ENCODE data around the gene TNFRSF21. TPM values are rescaled to one million over a fixed set of nuclear protein-coding genes. Genes with fewer than 3 reads are reported as not detected.

The TNFRSF21 gene
- total and polyA plus RNA-seq, 2 of the 8 experiments (the other 6 are each of a cell fraction or from before 2014, with no cell fraction given): 16.4 to 52.7 TPM

DNA sequence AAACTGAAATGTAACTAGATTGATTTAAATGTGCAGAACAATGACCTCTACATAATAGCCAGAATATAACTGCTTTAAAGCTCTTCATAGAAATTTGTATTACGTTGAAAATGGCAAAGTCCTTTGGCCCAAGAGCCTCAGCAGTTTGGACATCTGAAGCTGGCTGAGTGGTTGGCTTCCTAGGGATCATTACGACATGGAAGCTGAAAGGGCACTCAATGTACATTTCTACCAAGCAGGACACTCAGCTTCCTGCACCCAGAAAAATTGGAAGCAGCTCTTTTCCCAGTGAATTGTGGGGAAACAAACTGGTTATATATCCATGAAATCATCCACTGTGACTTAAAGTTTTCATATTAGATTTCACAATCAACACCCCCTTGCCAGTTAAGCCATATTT, 40.2 kb upstream of the TNFRSF21 start:
- no peaks in the 10 kb centered on the region for H3K23me2 ChIP-seq (ENCODE audit: low read depth, low read length)
- no peaks in the 10 kb centered on the region for H3K79me2 ChIP-seq (ENCODE audit: control insufficient read depth in 1 of 2, insufficient read depth in 2 of 2, low read length in 2 of 2)
- H2AK5ac ChIP-seq (ENCODE audit: low read depth, low read length): no peak overlapping the region
- no peak overlapping the region for H2AFZ ChIP-seq (ENCODE audit: low read length)
- no peak overlapping the region for H3K4ac ChIP-seq (replicated peaks; ENCODE audit: insufficient read length, low read depth, low read length)
- no peak overlapping the region for H3K23ac ChIP-seq (ENCODE audit: insufficient read length)
- no peak overlapping the region for H3K27ac ChIP-seq (ENCODE audit: low read depth, low read length)
- H3K4me2 ChIP-seq (ENCODE audit: insufficient read depth in 1 of 2, low read depth in 2 of 2, low read length in 2 of 2): no peak overlapping the region
- H4K8ac ChIP-seq (ENCODE audit: extremely low read depth, insufficient read depth, low read length): no peak overlapping the region
- 80% methylated on average over 2 of the region's 2 CpGs; no CpG with 5 or more reads in 1 of the 2 experiments for WGBS, 2 experiments (ENCODE audit: extremely low coverage in 1 of 2, insufficient coverage in 1 of 2, insufficient read length in 1 of 2, insufficient replicate concordance in 2 of 2, low coverage in 1 of 2, low lambda C conversion rate in 2 of 2, missing lambda C conversion rate in 1 of 2)
- ChIA-PET POLR2A (ENCODE audit: partially characterized antibody) (no interaction called here), CTCF (ENCODE audit: partially characterized antibody) (interaction anchor here (0.6 kb wide), 1 partner anchor 261 kb away, joined by 4 read pairs; no protein-coding TSS in a partner anchor)
- no peak overlapping the region for H3K4me3 ChIP-seq (ENCODE audit: extremely low read depth in 1 of 4, insufficient read depth in 2 of 4, low read depth in 3 of 4, low read length in 4 of 4)
- no peaks in the 10 kb centered on the region for H3K4me1 ChIP-seq (replicated peaks in 1 of 4; ENCODE audit: control insufficient read depth in 3 of 4, insufficient read depth in 4 of 4, low read length in 3 of 4)
- no peak overlapping the region for H3K9ac ChIP-seq (replicated peaks in 1 of 4; ENCODE audit: extremely low read depth in 1 of 4, low read depth in 3 of 4, low read length in 3 of 4)
- no peaks in the 10 kb centered on the region for H3K9me3 ChIP-seq (ENCODE audit: insufficient read depth in 2 of 2, low read depth in 1 of 2, low read length in 1 of 2)
- no peak overlapping the region for H4K5ac ChIP-seq (ENCODE audit: insufficient read length, low read depth, low read length)
- no peak overlapping the region for H2BK5ac ChIP-seq (ENCODE audit: low read depth, low read length)
- no peaks in the 10 kb centered on the region for H4K20me1 ChIP-seq (replicated peaks in 1 of 2; ENCODE audit: control insufficient read depth in 1 of 2, insufficient read depth in 2 of 2, low read length in 2 of 2)
- no peak overlapping the region for H2BK15ac ChIP-seq (ENCODE audit: low read length)
- FAIRE-seq (no peak), DNase-seq (ENCODE audit: low read depth in 1 of 2, low spot score in 2 of 2) (no peak)
- no peaks in the 10 kb centered on the region for H3K79me1 ChIP-seq (ENCODE audit: low read depth, low read length)
- no peak overlapping the region for H2BK12ac ChIP-seq (ENCODE audit: low read depth, low read length)
- H3K18ac ChIP-seq (ENCODE audit: extremely low read depth, low read length): no peak overlapping the region
- no peak overlapping the region for H3K14ac ChIP-seq (ENCODE audit: insufficient read length)
- H4K91ac ChIP-seq (replicated peaks; ENCODE audit: insufficient read length, low read length): no peak overlapping the region
- no peak overlapping the region for H2BK120ac ChIP-seq (replicated peaks; ENCODE audit: low read depth, low read length)
- no peak overlapping the region for H2BK20ac ChIP-seq (ENCODE audit: low read length)
- H3K36me3 ChIP-seq (ENCODE audit: control insufficient read depth in 2 of 4, insufficient read depth in 4 of 4, low read length in 3 of 4): no peaks in the 10 kb centered on the region
- no peaks in the 10 kb centered on the region; a peak in 1 of 7 replicates for H3K27me3 ChIP-seq (replicated peaks in 1 of 4; ENCODE audit: control insufficient read depth in 3 of 4, extremely low read depth in 1 of 4, insufficient read depth in 3 of 4, low read length in 3 of 4)
- no peak overlapping the region for H3K56ac ChIP-seq (replicated peaks; ENCODE audit: insufficient read length, low read depth, low read length)
- TF ChIP-seq SUZ12 (IDR thresholded peaks at IDR 0.05; ENCODE audit: low read length): no peak
- no peak for TF ChIP-seq EZH2 (IDR thresholded peaks at IDR 0.05; ENCODE audit: low read depth, low read length, severe bottlenecking)
- TF ChIP-seq EGR1 (IDR thresholded peaks at IDR 0.05; ENCODE audit: borderline replicate concordance, low read depth, low read length): no peak
- no peak for TF ChIP-seq GTF2F1 (IDR thresholded peaks at IDR 0.05; ENCODE audit: borderline replicate concordance, low read depth, low read length)
- no peak for TF ChIP-seq POLR2AphosphoS5 (IDR thresholded peaks at IDR 0.05; ENCODE audit: low read depth, low read length)
- TF ChIP-seq KDM1A (IDR thresholded peaks at IDR 0.05; ENCODE audit: borderline replicate concordance, low read length): no peak
- no peak for TF ChIP-seq CBX5 (IDR thresholded peaks at IDR 0.05; ENCODE audit: low read depth, low read length)
- no peak for TF ChIP-seq CHD1 (IDR thresholded peaks at IDR 0.05; ENCODE audit: low read depth, low read length)
- TF ChIP-seq SIN3A (conservative IDR thresholded peaks at IDR 0.05 in 1 of 2, IDR thresholded peaks at IDR 0.05 in 1 of 2; ENCODE audit: low read depth in 1 of 2, low read length in 2 of 2): no peak
- TF ChIP-seq ZNF274 (IDR thresholded peaks at IDR 0.05; ENCODE audit: borderline replicate concordance, extremely low read depth, low read length): no peak
- no peak for TF ChIP-seq BCL11A (IDR thresholded peaks at IDR 0.05; ENCODE audit: low read depth in 2 of 2, low read length in 2 of 2)
- TF ChIP-seq JUND (IDR thresholded peaks at IDR 0.05; ENCODE audit: low read length): no peak
- no peak for TF ChIP-seq RFX5 (IDR thresholded peaks at IDR 0.05; ENCODE audit: borderline replicate concordance, low read depth, low read length)
- no peak for TF ChIP-seq GABPA (IDR thresholded peaks at IDR 0.05; ENCODE audit: borderline replicate concordance, insufficient read depth, low read length)
- no peak for TF ChIP-seq YY1 (IDR thresholded peaks at IDR 0.05; ENCODE audit: low read depth, low read length)
